ENCODE data around the gene RTN4RL2.

Gene RTN4RL2

DNA sequence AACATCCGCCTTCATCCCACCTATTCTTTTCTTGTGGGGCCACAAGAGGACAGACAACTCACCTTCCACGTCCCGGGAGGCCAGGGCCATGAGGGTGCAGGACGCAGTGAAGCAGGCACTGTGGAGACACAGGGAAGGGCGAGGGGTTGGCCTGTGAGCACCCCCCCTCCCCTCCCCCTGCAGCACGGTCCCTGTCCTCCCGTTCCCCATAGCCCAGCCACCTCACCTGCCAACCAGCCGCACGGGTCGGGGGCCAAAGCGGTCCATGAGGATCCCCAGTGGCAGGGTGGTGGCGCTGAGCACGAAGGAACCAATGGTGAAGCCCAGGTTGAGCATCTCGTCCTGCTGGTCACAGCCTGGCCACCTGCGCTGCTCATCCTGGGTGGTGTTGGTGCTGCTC lies 40.6 kb downstream of the RTN4RL2 start:
- no peak for DNase-seq

- no peak for DNase-seq
Measured at GRCh38 chr11:57501953-57502352, 41.6 kb downstream of the RTN4RL2 start.

DNA sequence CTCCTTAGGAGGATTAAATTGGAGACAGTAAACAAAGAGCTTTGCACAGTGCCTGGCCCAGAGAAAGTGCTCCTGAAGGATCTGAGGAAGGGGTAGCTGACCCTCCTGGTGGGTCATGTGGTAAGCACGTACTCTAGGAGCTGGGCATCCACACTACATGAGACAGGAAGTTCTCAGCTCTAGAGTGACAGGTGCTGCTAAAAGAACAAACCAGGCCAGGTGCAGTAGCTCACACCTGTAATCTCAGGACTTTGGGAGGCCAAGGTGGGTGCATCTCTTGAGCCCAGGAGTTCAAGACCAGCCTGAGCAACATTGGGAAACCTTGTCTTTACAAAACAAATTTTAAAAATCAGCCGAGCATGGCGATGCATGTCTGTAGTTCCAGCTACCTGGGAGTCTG lies 42.0 kb downstream of the RTN4RL2 start:
- DNase-seq = no peak

- no peak for DNase-seq
Measured at GRCh38 chr11:57502870-57503269, 42.5 kb downstream of the RTN4RL2 start.

DNA sequence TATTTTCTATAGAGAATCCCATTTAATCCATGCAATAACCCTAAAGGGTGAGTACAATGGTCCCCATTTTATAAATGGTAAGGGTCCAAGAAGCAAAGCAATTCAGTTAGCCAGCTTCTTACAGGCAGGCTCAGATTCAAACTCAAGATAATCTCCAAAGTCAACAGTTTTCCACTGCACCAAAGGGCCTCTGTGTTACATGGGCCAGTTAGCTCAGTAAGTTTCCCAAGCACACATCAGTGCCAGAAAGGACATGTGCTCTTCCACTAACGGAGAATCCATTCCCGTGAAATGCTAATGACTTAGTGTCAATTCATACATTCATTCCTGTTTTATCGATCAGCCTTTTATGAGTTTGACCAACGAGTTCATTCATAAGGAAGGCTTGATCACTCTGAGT lies 44.2 kb downstream of the RTN4RL2 start:
- no peak for DNase-seq

GRCh38 chr11:57506522-57506921 lies 46.2 kb downstream of the RTN4RL2 start:
- DNase-seq = no peak

DNA sequence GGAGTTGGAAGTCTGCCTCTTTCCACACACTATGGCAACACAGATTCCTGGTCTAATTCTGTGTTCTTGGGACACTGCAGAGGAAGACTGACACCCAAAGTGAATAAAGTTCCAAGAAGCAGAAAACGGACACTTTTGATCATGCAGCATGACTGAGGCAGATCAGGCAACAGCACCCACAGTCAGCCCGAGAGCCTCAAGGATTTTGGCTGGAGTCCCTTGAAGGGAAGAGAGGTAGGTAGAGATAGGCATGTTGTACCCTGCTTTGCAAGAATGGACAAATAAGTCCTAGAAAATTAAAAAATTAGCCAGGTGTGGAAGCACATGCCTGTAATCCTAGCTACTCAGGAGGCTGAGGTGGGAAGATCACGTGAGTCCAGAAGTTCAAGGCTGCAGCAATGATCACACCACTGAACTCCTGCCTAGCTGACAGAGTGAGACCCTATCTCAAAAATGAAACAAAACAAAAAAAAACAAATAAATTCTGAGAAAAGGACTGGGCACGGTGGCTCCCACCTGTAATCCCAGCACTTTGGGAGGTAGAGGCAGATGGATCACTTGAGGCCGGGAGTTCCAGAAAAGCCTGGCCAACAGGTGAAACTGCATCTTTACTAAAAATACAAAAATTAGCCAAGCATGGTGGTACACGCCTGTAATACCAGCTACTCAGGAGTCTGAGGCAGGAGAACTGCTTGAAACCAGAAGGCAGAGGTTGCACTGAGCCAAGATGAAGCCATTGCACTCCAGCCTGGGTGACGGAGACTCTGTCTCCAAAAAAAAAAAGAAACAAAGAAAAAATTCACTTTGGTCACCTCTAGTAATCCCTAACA lies 48.2 kb downstream of the RTN4RL2 start:
- no peak for DNase-seq

DNA sequence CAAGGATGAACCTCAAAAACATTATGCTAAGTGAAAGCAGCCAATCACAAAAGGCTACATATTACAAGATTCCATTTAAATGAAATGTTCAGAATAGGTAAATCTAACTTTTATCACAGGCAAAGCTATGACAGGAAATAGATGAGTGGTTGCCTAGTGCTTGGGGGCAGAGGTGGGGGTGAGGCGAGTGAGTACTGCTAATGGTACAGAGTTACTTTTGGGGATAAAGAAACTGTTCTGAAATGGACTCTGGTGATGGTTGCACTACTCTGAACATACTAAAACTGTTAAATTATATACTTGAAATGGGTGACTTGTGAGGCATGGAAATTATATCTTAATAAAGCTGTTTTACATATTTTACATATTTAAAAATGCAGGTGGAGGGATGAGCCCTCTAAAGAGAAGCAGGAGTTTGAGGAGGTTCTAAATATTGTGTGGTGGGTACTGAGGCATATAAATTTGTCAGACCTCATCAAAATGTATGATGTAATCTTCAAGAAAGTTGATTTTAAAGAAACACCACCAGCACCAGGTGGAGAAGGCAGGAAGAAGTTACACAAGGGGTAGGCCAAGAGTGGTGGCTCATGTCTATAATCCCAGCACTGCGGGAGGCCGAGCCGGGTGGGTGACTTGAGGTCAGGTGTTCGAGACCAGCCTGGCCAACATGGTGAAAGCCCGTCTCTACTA lies 51.6 kb downstream of the RTN4RL2 start:
- no peak for DNase-seq

- no peak for DNase-seq
Measured at GRCh38 chr11:57512646-57513451, 52.5 kb downstream of the RTN4RL2 start.

- DNase-seq = no peak
Measured at GRCh38 chr11:57513452-57513795, 53.1 kb downstream of the RTN4RL2 start.

DNA sequence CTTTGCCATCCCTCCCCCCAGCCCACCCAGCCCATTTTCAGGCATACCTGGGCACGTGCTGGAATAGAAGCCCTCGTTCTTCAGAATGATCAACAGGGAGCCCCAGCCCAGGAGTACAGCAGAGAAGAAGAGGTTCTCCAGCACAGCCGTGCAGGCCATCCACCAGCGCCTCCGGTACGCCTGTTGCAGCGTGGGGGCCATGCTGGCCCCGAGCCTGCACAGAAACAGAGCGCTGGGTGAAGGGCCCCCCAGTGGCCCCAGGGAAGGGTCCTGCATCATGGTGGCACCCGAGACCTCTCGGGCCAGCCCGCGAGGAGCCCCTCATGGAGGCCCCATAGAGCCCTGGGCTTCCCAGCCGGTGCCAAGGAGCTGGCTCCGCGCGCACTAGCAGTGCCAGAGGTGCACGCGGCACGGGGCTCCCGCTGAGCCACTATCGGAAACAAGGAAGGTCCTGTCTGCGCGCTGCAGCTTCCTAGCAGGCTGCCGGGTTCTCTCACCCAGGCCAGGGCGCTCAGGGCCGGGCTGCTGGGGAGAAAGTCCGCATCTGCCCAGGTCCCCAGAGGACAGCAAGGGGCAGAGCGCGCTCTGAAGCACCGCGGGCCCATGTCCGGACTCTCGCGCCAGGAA lies 53.7 kb downstream of the RTN4RL2 start:
- DNase-seq = peak; percentile 69

GRCh38 chr11:57514538-57515331 lies 54.4 kb downstream of the RTN4RL2 start:
- DNase-seq = peak; percentile 70

GRCh38 chr11:57515332-57516060 lies 55.2 kb downstream of the RTN4RL2 start, which contains the start of gene SLC43A1:
Gene SLC43A1 (minus strand): TSS chr11:57515702. CDS start chr11:57514111, 1,591 bp downstream.
- DNase-seq = peak; percentile 54

- DNase-seq = peak; percentile 46
Measured at GRCh38 chr11:57516061-57516443, 55.7 kb downstream of the RTN4RL2 start.

- no peak for DNase-seq
Measured at GRCh38 chr11:57521116-57521515, 60.8 kb downstream of the RTN4RL2 start.

DNA sequence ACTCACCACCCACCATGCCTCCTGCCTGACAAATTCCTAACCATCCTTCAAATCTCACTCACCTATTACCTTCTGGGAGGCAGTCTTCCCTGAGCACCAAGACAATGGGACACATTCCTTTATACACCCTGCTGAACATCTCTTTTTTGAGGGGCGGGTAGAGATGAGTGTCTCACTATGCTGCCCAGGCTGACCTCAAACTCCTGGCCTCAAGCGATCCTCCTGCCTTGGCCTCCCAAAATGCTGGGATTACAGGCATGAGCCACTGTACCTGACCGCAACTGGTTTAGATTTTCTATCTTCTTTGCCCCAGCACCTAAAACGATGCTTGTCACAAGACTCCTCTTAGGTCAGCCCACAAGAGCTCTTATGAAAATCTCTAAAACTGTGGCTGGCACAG lies 63.1 kb downstream of the RTN4RL2 start:
- DNase-seq = no peak

All from KG1 (cell line).